Measurements from ENCODE around the gene FAM107B. TPM values are rescaled to one million over a fixed set of nuclear protein-coding genes. Genes with fewer than 3 reads are reported as not detected.

Gene FAM107B
- 40.7 and 47.4 TPM in 2 replicates for total RNA-seq
- long read RNA-seq, transcript FAM107B-205 (5 exons, 2,374 nt), result minor isoform, 7 of 39 reads
- long read RNA-seq, transcript FAM107B-211 (4 exons, 2,633 nt), result major isoform, 17 of 39 reads
- long read RNA-seq, partial matches to known transcripts, result 3 of 39 reads
- long read RNA-seq, other reads (novel, unspliced or antisense), result 12 of 39 reads

DNA sequence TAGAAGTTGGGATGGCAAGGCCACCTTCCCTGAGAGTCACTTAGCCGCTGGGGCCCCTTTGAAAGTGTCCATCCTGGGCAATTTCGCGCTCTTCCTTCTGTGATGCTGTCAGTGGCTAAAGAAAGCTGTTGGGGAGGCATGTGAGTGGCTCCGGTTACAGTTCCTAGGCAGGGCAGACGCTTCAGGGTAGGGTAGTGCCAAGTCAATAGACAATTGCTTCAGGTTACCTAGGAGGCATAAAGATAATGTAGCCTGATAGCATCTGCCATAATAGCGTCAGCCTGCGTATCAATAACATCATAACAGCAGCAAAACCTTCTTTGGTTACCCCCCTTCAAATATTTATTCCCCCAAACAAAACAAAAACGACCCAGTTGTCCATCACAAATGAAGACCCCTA, at the start of gene FAM107B:
Gene FAM107B, minus strand, starts transcription at position 101 of the 400 bp plus-strand sequence. CDS start 234 bp downstream, outside the sequence.
- TF ChIP-seq, protein P1, sequence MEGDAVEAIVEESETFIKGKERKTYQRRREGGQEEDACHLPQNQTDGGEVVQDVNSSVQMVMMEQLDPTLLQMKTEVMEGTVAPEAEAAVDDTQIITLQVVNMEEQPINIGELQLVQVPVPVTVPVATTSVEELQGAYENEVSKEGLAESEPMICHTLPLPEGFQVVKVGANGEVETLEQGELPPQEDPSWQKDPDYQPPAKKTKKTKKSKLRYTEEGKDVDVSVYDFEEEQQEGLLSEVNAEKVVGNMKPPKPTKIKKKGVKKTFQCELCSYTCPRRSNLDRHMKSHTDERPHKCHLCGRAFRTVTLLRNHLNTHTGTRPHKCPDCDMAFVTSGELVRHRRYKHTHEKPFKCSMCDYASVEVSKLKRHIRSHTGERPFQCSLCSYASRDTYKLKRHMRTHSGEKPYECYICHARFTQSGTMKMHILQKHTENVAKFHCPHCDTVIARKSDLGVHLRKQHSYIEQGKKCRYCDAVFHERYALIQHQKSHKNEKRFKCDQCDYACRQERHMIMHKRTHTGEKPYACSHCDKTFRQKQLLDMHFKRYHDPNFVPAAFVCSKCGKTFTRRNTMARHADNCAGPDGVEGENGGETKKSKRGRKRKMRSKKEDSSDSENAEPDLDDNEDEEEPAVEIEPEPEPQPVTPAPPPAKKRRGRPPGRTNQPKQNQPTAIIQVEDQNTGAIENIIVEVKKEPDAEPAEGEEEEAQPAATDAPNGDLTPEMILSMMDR (IDR thresholded peaks at IDR 0.05), result no peak
- Mint-ChIP-seq H3K4me3 (ENCODE audit: unreplicated experiment) (no peak within 1 kb of the TSS), H3K9me3 (ENCODE audit: unreplicated experiment) (no peaks in the 10 kb centered on the region), H3K36me3 (ENCODE audit: unreplicated experiment) (no peaks in the 10 kb centered on the region), H3K4me1 (ENCODE audit: unreplicated experiment) (peaks cover 11% of the 10 kb centered on the region), H3K27me3 (ENCODE audit: unreplicated experiment) (peaks cover 15% of the 10 kb centered on the region), H3K27ac (ENCODE audit: unreplicated experiment) (no peak within 1 kb of the TSS)
- no peak for DNase-seq (ENCODE audit: extremely low spot score, unreplicated experiment)

DNA sequence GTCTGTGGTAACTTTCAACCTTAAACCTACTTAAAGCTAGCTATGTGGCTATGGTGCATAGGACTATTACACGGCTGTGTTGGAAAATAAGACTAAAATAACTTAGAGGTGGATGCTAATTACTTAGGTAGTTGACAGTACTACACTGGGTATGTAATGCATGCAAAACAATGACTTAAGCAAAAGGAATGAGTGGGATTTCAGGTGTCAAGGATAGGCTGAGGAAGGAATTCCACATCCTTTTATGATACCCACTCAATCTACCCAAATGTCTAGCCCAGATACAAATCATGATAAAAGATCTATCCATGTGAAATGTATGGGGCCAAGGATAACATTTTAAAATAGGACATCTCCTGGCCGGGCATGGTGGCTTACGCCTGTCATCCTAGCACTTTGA, 49.3 kb upstream of the FAM107B start:
- TF ChIP-seq, protein P1 (IDR thresholded peaks at IDR 0.05), result no peak
- Mint-ChIP-seq H3K27ac (ENCODE audit: unreplicated experiment) (no peak overlapping the region), H3K4me1 (ENCODE audit: unreplicated experiment) (peaks cover 15% of the 10 kb centered on the region), H3K4me3 (ENCODE audit: unreplicated experiment) (no peak overlapping the region), H3K27me3 (ENCODE audit: unreplicated experiment) (peaks cover 9% of the 10 kb centered on the region), H3K9me3 (ENCODE audit: unreplicated experiment) (no peaks in the 10 kb centered on the region), H3K36me3 (ENCODE audit: unreplicated experiment) (no peaks in the 10 kb centered on the region)
- no peak for DNase-seq (ENCODE audit: extremely low spot score, unreplicated experiment)

DNA sequence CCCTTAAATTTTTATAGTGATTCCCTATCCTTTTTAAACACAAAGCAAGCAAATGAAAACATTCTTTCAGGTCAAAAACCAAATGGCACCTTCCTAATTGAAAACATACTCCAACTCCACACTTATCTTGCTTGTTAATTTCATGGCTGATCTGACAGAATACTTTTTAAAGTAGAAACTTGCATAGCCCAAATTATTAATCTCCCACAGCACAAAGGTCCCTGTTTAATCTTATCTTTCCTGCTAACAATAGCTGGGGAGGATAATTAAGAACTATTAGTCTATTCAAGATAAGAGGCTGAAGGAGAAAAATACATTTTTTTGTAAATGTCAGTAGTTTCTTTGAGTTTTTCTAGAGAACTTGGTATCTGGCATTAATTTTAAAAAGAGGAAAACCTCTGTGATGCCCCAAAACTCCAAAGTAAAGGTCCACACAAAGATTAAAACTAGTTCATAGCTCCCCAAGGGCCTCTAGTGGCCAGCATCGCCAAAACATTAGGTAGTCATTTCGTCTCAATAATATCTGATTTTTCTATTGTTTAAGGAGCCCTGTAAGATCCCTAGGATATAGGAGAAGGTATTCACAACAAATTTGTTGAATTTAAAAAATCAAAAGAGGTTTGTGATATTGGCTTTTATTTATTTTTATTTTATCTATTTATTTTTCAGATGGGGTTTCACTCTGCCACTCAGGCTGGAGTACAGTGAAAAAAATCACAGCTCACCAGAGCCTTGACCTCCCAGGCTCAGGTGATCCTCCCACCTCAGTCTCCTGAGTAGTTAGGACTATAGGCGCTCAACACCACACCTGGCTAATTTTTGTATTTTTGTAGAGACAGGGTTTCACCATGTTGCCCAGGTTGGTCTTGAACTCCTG, 48.4 kb upstream of the FAM107B start:
- no peaks in the 10 kb centered on the region for H3K36me3 Mint-ChIP-seq (ENCODE audit: unreplicated experiment)
- TF ChIP-seq, protein P1 (IDR thresholded peaks at IDR 0.05), result peak; percentile 81
- H3K27ac Mint-ChIP-seq (ENCODE audit: unreplicated experiment), result peak overlapping the region; percentile 35
- no peaks in the 10 kb centered on the region for H3K9me3 Mint-ChIP-seq (ENCODE audit: unreplicated experiment)
- peaks cover 9% of the 10 kb centered on the region for H3K27me3 Mint-ChIP-seq (ENCODE audit: unreplicated experiment)
- peaks cover 15% of the 10 kb centered on the region for H3K4me1 Mint-ChIP-seq (ENCODE audit: unreplicated experiment)
- no peak overlapping the region for H3K4me3 Mint-ChIP-seq (ENCODE audit: unreplicated experiment)
- no peak for DNase-seq (ENCODE audit: extremely low spot score, unreplicated experiment)

DNA sequence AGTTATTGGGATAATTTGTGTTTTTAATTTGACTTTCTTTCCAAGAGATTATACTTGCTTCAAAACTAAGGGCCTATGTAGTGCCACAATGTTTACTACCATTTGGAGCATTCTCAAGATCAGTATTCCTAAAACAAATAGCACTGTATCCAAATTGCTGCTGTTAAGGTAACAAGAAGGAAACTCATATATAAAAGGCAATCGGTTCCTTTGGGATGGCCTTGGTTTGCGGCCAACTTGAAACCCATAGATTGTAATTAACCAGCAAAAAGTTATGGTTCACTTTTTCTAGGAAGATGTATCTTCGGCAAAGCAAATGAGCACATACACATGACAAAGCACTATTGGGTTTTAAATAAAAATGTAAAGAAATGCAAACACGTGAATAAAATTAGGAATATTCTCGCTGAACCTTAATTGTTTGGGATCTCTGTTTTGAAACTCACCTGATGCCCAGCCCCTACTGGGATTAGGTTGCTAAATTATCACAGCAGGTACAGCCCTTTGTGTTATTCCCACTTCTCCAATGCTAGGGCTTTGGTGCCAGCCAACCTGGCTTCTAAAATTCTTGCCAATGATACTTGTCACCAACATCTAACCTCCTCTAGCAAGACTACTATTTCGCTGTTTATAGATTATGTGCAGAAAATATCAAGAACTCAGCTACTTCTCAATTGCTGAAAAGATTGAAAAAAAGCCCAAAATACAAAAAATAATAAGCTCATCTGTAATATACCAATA, 47.1 kb upstream of the FAM107B start:
- TF ChIP-seq, protein P1 (IDR thresholded peaks at IDR 0.05), result no peak
- DNase-seq (ENCODE audit: extremely low spot score, unreplicated experiment), result no peak
- H3K27ac Mint-ChIP-seq (ENCODE audit: unreplicated experiment), result no peak overlapping the region
- H3K36me3 Mint-ChIP-seq (ENCODE audit: unreplicated experiment), result no peaks in the 10 kb centered on the region
- H3K9me3 Mint-ChIP-seq (ENCODE audit: unreplicated experiment), result no peaks in the 10 kb centered on the region
- H3K4me3 Mint-ChIP-seq (ENCODE audit: unreplicated experiment), result no peak overlapping the region
- H3K4me1 Mint-ChIP-seq (ENCODE audit: unreplicated experiment), result peaks cover 15% of the 10 kb centered on the region
- peaks cover 9% of the 10 kb centered on the region for H3K27me3 Mint-ChIP-seq (ENCODE audit: unreplicated experiment)
